GM23338 (cell line): ENCODE data around the gene PPHLN1. TPM values are rescaled to one million over a fixed set of nuclear protein-coding genes. Genes with fewer than 3 reads are reported as not detected.

Experiments used
- ATAC-seq: fragments of 200-7000 bp; cut with Tn5 transposase; 3 replicates; pipeline ENCODE4 v1.9.1; 2020
- DNase-seq: peaks from one replicate; pipeline ENCODE4 v3.0.0-alpha.2; 2015; ENCODE audit warnings: low spot score
- H2AFZ ChIP-seq: fragments of 200-600 bp; sonication (generic); 2 replicates; pipeline ENCODE4 v1.8.0; 2016; ENCODE audit warnings: antibody characterized with exemption, mild to moderate bottlenecking, moderate library complexity
- H3F3A ChIP-seq: fragments of 200-600 bp; sonication (generic); replicated peaks from 2 replicates; pipeline ENCODE4 v1.8.0; 2017; ENCODE audit warnings: antibody characterized with exemption, mixed run types, low read depth
- H3K27ac ChIP-seq: fragments of 200-600 bp; sonication (generic); 2 replicates; pipeline ENCODE4 v1.6.1; 2016; ENCODE audit warnings: low read depth
- H3K27me3 ChIP-seq: fragments of 200-600 bp; sonication (generic); 2 replicates; pipeline ENCODE4 v1.8.0; 2016; ENCODE audit warnings: mild to moderate bottlenecking, mixed run types, moderate library complexity; ENCODE audit not compliant: insufficient read depth
- H3K36me3 ChIP-seq: fragments of 200-600 bp; sonication (generic); 2 replicates; pipeline ENCODE4 v1.8.0; 2016; ENCODE audit warnings: mild to moderate bottlenecking; ENCODE audit not compliant: insufficient read depth
- H3K4me1 ChIP-seq: fragments of 200-600 bp; sonication (generic); 2 replicates; pipeline ENCODE4 v1.8.0; 2016; ENCODE audit warnings: mild to moderate bottlenecking, moderate library complexity; ENCODE audit not compliant: insufficient read depth
- H3K4me2 ChIP-seq: fragments of 200-600 bp; sonication (generic); 2 replicates; pipeline ENCODE4 v1.7.1; 2017; ENCODE audit warnings: mixed run types
- H3K4me3 ChIP-seq: fragments of 200-600 bp; sonication (generic); 2 replicates; pipeline ENCODE4 v1.6.1; 2016; ENCODE audit warnings: mixed run types
- H3K79me2 ChIP-seq: fragments of 200-600 bp; sonication (generic); replicated peaks from 2 replicates; pipeline ENCODE4 v1.8.0; 2017; ENCODE audit warnings: mild to moderate bottlenecking; ENCODE audit not compliant: insufficient read depth
- H3K9me2 ChIP-seq: fragments of 200-600 bp; sonication (generic); 2 replicates; pipeline ENCODE4 v1.8.0; 2017; ENCODE audit not compliant: insufficient read depth
- H4K20me1 ChIP-seq: fragments of 200-600 bp; sonication (generic); replicated peaks from 2 replicates; pipeline ENCODE4 v1.8.0; 2017; ENCODE audit warnings: mild to moderate bottlenecking; ENCODE audit not compliant: insufficient read depth
- H3K27ac Mint-ChIP-seq: 2 replicates; pipeline ENCODE4 v1.8.0; 2020; ENCODE audit warnings: inconsistent platforms, mild to moderate bottlenecking, moderate library complexity, mixed read lengths
- H3K27me3 Mint-ChIP-seq: 3 replicates; pipeline ENCODE4 v1.8.0; 2022; ENCODE audit warnings: low read depth, mild to moderate bottlenecking, moderate library complexity, mixed read lengths, inconsistent platforms; ENCODE audit not compliant: insufficient read depth, poor library complexity
- H3K36me3 Mint-ChIP-seq: 3 replicates; pipeline ENCODE4 v1.8.0; 2021; ENCODE audit warnings: low read depth, mild to moderate bottlenecking, inconsistent platforms, moderate library complexity, mixed read lengths
- H3K4me1 Mint-ChIP-seq: 3 replicates; pipeline ENCODE4 v1.8.0; 2020; ENCODE audit warnings: mild to moderate bottlenecking, inconsistent platforms, mixed read lengths
- H3K4me3 Mint-ChIP-seq: 3 replicates; pipeline ENCODE4 v1.8.0; 2021; ENCODE audit warnings: moderate library complexity, mild to moderate bottlenecking, inconsistent platforms, mixed read lengths
- H3K9me3 Mint-ChIP-seq: 3 replicates; pipeline ENCODE4 v1.8.0; 2020; ENCODE audit warnings: moderate library complexity, mild to moderate bottlenecking, inconsistent platforms, mixed read lengths
- CREB1 ChIP-seq: fragments of 250-450 bp; sonication (Bioruptor Pico); IDR thresholded peaks from 2 replicates; pipeline ENCODE4 v1.5.0; 2020; ENCODE audit warnings: low read depth, mild to moderate bottlenecking, moderate library complexity
- ETS1 ChIP-seq: IDR thresholded peaks from 2 replicates; pipeline ENCODE4 v1.6.1; 2016; ENCODE audit warnings: antibody characterized with exemption
- EZH2 ChIP-seq: fragments of 200-600 bp; sonication (generic); IDR thresholded peaks from one replicate; pipeline ENCODE4 v1.8.0; 2017; ENCODE audit warnings: antibody characterized with exemption, mild to moderate bottlenecking, low read depth; ENCODE audit not compliant: unreplicated experiment
- EZH2phosphoT487 ChIP-seq: fragments of 200-600 bp; sonication (generic); IDR thresholded peaks from one replicate; pipeline ENCODE4 v1.8.1; 2018; ENCODE audit warnings: antibody characterized with exemption; ENCODE audit not compliant: unreplicated experiment
- JUNB ChIP-seq: IDR thresholded peaks from one replicate; pipeline ENCODE4 v1.6.1; 2016; ENCODE audit warnings: antibody characterized with exemption; ENCODE audit not compliant: unreplicated experiment
- NANOG ChIP-seq: IDR thresholded peaks from 2 replicates; pipeline ENCODE4 v1.6.1; 2016; ENCODE audit warnings: antibody characterized with exemption, borderline replicate concordance
- POLR2AphosphoS5 ChIP-seq: IDR thresholded peaks from 2 replicates; pipeline ENCODE4 v1.6.1; 2016; ENCODE audit warnings: antibody characterized with exemption, low read depth
- STAT1 ChIP-seq: IDR thresholded peaks from one replicate; pipeline ENCODE4 v1.6.1; 2016; ENCODE audit warnings: antibody characterized with exemption; ENCODE audit not compliant: unreplicated experiment
- ZNF114 ChIP-seq: fragments of 250-450 bp; sonication (Bioruptor Pico); IDR thresholded peaks from 2 replicates; pipeline ENCODE4 v1.5.0; 2020; ENCODE audit warnings: mild to moderate bottlenecking, moderate library complexity
- ZNF331 ChIP-seq: fragments of 250-450 bp; sonication (Bioruptor Pico); IDR thresholded peaks from 2 replicates; pipeline ENCODE4 v1.5.0; 2020; ENCODE audit warnings: low read depth, mild to moderate bottlenecking, moderate library complexity
- ZNF462 ChIP-seq: fragments of 250-450 bp; sonication (Bioruptor Pico); IDR thresholded peaks from 2 replicates; pipeline ENCODE4 v1.5.0; 2020; ENCODE audit warnings: mild to moderate bottlenecking, moderate library complexity
- polyA plus RNA-seq: library from polyadenylated mRNA; unstranded; fragments of >200 nt; fragmentation: Nextera tagmentation; extraction: Ambion mirVana; gene quantifications from 2 replicates; pipeline ENCODE4 v1.2.1, GENCODE V29; 2016
- total RNA-seq: library from RNA; depleted of rRNA; stranded (reverse); fragments of >200 nt; shearing (Covaris generic); gene quantifications from 2 replicates; pipeline ENCODE4 v1.2.3, GENCODE V29; 2014
- TF ChIP-seq, protein P1 (sequence below): IDR thresholded peaks from one replicate; pipeline ENCODE4 v1.6.1; 2018; ENCODE audit warnings: antibody characterized with exemption; ENCODE audit not compliant: unreplicated experiment
- TF ChIP-seq, protein P2 (sequence below), 2 experiments: fragments of 200-600 bp in 1 of 2; sonication (generic) in 1 of 2; conservative IDR thresholded peaks; 2 replicates each; pipeline versions ENCODE4 v1.5.1 to v1.6.1; 2016 to 2017; ENCODE audit warnings: antibody characterized with exemption in 2 of 2, low read depth in 2 of 2, mild to moderate bottlenecking in 2 of 2, moderate library complexity in 1 of 2

The PPHLN1 gene
- total and polyA plus RNA-seq, 2 experiments from 2014 or later: 93.0 to 103 TPM

- no peaks in the 10 kb centered on the region for H3K4me1 ChIP-seq
- TF ChIP-seq EZH2phosphoT487: no peak
- TF ChIP-seq CREB1: no peak
- TF ChIP-seq, protein P1, sequence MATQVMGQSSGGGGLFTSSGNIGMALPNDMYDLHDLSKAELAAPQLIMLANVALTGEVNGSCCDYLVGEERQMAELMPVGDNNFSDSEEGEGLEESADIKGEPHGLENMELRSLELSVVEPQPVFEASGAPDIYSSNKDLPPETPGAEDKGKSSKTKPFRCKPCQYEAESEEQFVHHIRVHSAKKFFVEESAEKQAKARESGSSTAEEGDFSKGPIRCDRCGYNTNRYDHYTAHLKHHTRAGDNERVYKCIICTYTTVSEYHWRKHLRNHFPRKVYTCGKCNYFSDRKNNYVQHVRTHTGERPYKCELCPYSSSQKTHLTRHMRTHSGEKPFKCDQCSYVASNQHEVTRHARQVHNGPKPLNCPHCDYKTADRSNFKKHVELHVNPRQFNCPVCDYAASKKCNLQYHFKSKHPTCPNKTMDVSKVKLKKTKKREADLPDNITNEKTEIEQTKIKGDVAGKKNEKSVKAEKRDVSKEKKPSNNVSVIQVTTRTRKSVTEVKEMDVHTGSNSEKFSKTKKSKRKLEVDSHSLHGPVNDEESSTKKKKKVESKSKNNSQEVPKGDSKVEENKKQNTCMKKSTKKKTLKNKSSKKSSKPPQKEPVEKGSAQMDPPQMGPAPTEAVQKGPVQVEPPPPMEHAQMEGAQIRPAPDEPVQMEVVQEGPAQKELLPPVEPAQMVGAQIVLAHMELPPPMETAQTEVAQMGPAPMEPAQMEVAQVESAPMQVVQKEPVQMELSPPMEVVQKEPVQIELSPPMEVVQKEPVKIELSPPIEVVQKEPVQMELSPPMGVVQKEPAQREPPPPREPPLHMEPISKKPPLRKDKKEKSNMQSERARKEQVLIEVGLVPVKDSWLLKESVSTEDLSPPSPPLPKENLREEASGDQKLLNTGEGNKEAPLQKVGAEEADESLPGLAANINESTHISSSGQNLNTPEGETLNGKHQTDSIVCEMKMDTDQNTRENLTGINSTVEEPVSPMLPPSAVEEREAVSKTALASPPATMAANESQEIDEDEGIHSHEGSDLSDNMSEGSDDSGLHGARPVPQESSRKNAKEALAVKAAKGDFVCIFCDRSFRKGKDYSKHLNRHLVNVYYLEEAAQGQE: no peak
- TF ChIP-seq ZNF462 (CRISPR knock-in tag): no peak
- TF ChIP-seq ETS1: no peak
- no peak for TF ChIP-seq ZNF114
- TF ChIP-seq POLR2AphosphoS5: no peak
- TF ChIP-seq, protein P2, sequence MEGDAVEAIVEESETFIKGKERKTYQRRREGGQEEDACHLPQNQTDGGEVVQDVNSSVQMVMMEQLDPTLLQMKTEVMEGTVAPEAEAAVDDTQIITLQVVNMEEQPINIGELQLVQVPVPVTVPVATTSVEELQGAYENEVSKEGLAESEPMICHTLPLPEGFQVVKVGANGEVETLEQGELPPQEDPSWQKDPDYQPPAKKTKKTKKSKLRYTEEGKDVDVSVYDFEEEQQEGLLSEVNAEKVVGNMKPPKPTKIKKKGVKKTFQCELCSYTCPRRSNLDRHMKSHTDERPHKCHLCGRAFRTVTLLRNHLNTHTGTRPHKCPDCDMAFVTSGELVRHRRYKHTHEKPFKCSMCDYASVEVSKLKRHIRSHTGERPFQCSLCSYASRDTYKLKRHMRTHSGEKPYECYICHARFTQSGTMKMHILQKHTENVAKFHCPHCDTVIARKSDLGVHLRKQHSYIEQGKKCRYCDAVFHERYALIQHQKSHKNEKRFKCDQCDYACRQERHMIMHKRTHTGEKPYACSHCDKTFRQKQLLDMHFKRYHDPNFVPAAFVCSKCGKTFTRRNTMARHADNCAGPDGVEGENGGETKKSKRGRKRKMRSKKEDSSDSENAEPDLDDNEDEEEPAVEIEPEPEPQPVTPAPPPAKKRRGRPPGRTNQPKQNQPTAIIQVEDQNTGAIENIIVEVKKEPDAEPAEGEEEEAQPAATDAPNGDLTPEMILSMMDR (conservative IDR thresholded peaks at IDR 0.05; ENCODE audit: low read depth in 2 of 2): no peak
- TF ChIP-seq JUNB: no peak
- no peak for TF ChIP-seq ZNF331 (CRISPR knock-in tag)
- no peak for TF ChIP-seq STAT1
- TF ChIP-seq EZH2: no peak
- TF ChIP-seq NANOG: no peak
- no peaks in the 10 kb centered on the region for H3K27me3 ChIP-seq
- H2AFZ ChIP-seq: no peak overlapping the region
- no peaks in the 10 kb centered on the region for H3K9me2 ChIP-seq
- H3K4me2 ChIP-seq: no peak overlapping the region
- H3K4me3 ChIP-seq: no peak overlapping the region
- no peak overlapping the region for H3K27ac ChIP-seq
- H3K4me1 Mint-ChIP-seq: no peaks in the 10 kb centered on the region
- H3K9me3 Mint-ChIP-seq: no peaks in the 10 kb centered on the region
- no peaks in the 10 kb centered on the region for H3K27me3 Mint-ChIP-seq
- no peaks in the 10 kb centered on the region for H4K20me1 ChIP-seq
- ATAC-seq (no peak), DNase-seq (no peak)
- no peaks in the 10 kb centered on the region for H3K79me2 ChIP-seq
- H3F3A ChIP-seq: no peaks in the 10 kb centered on the region
- no peaks in the 10 kb centered on the region for H3K36me3 ChIP-seq
- H3K27ac Mint-ChIP-seq: no peak overlapping the region
- no peaks in the 10 kb centered on the region for H3K36me3 Mint-ChIP-seq
- H3K4me3 Mint-ChIP-seq: no peak overlapping the region
Measured at GRCh38 chr12:42284876-42285275, 41.1 kb upstream of the PPHLN1 start.
